Neural cell (in vitro differentiated cells): ENCODE results near the gene ITGB4. TPM values are rescaled to one million over a fixed set of nuclear protein-coding genes. Genes with fewer than 3 reads are reported as not detected.

Source experiments
- H2AFZ ChIP-seq: fragments of 200-600, 300-800 bp; sonication (generic), shearing (Covaris generic); 2 replicates; pipeline ENCODE4 v1.6.0; 2014; ENCODE audit warnings: low read depth, mild to moderate bottlenecking, antibody characterized with exemption, low read length, moderate library complexity
- H3F3A ChIP-seq: fragments of 200-600 bp; shearing (Covaris generic); 2 replicates; pipeline ENCODE4 v1.6.1; 2016; ENCODE audit warnings: mild to moderate bottlenecking, moderate library complexity, mixed read lengths, antibody characterized with exemption, low read length; ENCODE audit not compliant: insufficient read depth, poor library complexity, severe bottlenecking
- H3K27ac ChIP-seq: fragments of 200-600, 300-800 bp; sonication (generic), shearing (Covaris generic); 2 replicates; pipeline ENCODE4 v1.5.1; 2014; ENCODE audit warnings: mild to moderate bottlenecking, low read length, moderate library complexity
- H3K27me3 ChIP-seq: fragments of 300-800, 200-600 bp; sonication (generic), shearing (Covaris generic); 2 replicates; pipeline ENCODE4 v1.6.0; 2014; ENCODE audit warnings: mild to moderate bottlenecking, low read depth, low read length, moderate library complexity; ENCODE audit not compliant: insufficient read depth
- H3K36me3 ChIP-seq: fragments of 300-800, 200-600 bp; sonication (generic), shearing (Covaris generic); 2 replicates; pipeline ENCODE4 v1.5.1; 2014; ENCODE audit warnings: mild to moderate bottlenecking, antibody characterized with exemption, low read length, moderate library complexity; ENCODE audit not compliant: insufficient read depth
- H3K4me2 ChIP-seq: fragments of 300-800, 200-600 bp; sonication (generic), shearing (Covaris generic); 2 replicates; pipeline ENCODE4 v1.6.0; 2014; ENCODE audit warnings: mild to moderate bottlenecking, low read length
- H3K4me3 ChIP-seq: fragments of 300-800, 200-600 bp; sonication (generic), shearing (Covaris generic); 2 replicates; pipeline ENCODE4 v1.5.1; 2014; ENCODE audit warnings: mild to moderate bottlenecking, low read length, moderate library complexity
- H3K79me2 ChIP-seq: fragments of 200-600 bp; shearing (Covaris generic); replicated peaks from 2 replicates; pipeline ENCODE4 v1.6.0; 2014; ENCODE audit warnings: mild to moderate bottlenecking, low read length, moderate library complexity; ENCODE audit not compliant: insufficient read depth
- H3K9ac ChIP-seq: fragments of 300-800, 200-600 bp; sonication (generic), shearing (Covaris generic); 2 replicates; pipeline ENCODE4 v1.6.1; 2016; ENCODE audit warnings: mild to moderate bottlenecking, low read length, mixed read lengths
- H3K9me2 ChIP-seq: fragments of 200-600 bp; shearing (Covaris generic); 2 replicates; pipeline ENCODE4 v1.6.1; 2016; ENCODE audit warnings: mild to moderate bottlenecking, low read length, mixed read lengths; ENCODE audit not compliant: insufficient read depth
- H3K9me3 ChIP-seq: fragments of 200-600, 300-800 bp; sonication (generic), shearing (Covaris generic); 2 replicates; pipeline ENCODE4 v1.6.1; 2016; ENCODE audit warnings: mild to moderate bottlenecking, mixed run types, low read length, moderate library complexity, mixed read lengths
- H4K20me1 ChIP-seq: fragments of 200-600 bp; shearing (Covaris generic); 2 replicates; pipeline ENCODE4 v1.6.1; 2016; ENCODE audit warnings: mild to moderate bottlenecking, mixed run types; ENCODE audit not compliant: insufficient read depth
- CTCF ChIP-seq: fragments of 450-650 bp; IDR thresholded peaks from 2 replicates; pipeline ENCODE4 v1.5.1; 2014; ENCODE audit warnings: antibody characterized with exemption, mild to moderate bottlenecking, moderate library complexity; ENCODE audit not compliant: poor library complexity, severe bottlenecking
- EP300 ChIP-seq: fragments of 450-650 bp; conservative IDR thresholded peaks from 2 replicates; pipeline ENCODE4 v1.6.1; 2014; ENCODE audit warnings: antibody characterized with exemption, mild to moderate bottlenecking, moderate library complexity; ENCODE audit not compliant: poor library complexity, severe bottlenecking
- EZH2 ChIP-seq: fragments of 200-600, 300-800 bp; shearing (Covaris generic), sonication (generic); IDR thresholded peaks from 2 replicates; pipeline ENCODE4 v1.6.1; 2014; ENCODE audit warnings: antibody characterized with exemption, low read length, borderline replicate concordance, mild to moderate bottlenecking; ENCODE audit not compliant: insufficient read depth, poor library complexity, severe bottlenecking
- MXI1 ChIP-seq: fragments of 450-650 bp; conservative IDR thresholded peaks from 2 replicates; pipeline ENCODE4 v1.6.1; 2014; ENCODE audit warnings: antibody characterized with exemption, mild to moderate bottlenecking; ENCODE audit not compliant: poor library complexity, severe bottlenecking
- POLR2AphosphoS5 ChIP-seq: IDR thresholded peaks from 2 replicates; pipeline ENCODE4 v1.6.1; 2012
- RAD21 ChIP-seq: fragments of 450-650 bp; conservative IDR thresholded peaks from 2 replicates; pipeline ENCODE4 v1.6.1; 2014; ENCODE audit warnings: antibody characterized with exemption, mild to moderate bottlenecking, moderate library complexity
- REST ChIP-seq: IDR thresholded peaks from 2 replicates; pipeline ENCODE4 v1.6.1; 2012; ENCODE audit warnings: borderline replicate concordance
- SMC3 ChIP-seq: fragments of 450-650 bp; conservative IDR thresholded peaks from 2 replicates; pipeline ENCODE4 v1.6.1; 2014; ENCODE audit warnings: antibody characterized with exemption, mild to moderate bottlenecking, moderate library complexity; ENCODE audit not compliant: poor library complexity
- TAF1 ChIP-seq: IDR thresholded peaks from 2 replicates; pipeline ENCODE4 v1.6.1; 2012; ENCODE audit warnings: low read depth
- polyA plus RNA-seq: library from polyadenylated mRNA; depleted of rRNA; stranded (reverse); fragments of >200 nt; gene quantifications from 2 replicates; pipeline ENCODE4 v1.2.3, GENCODE V29; 2014

ITGB4 gene
- polyA plus RNA-seq, 1 donor from 2014 or later: not detected

- H3K79me2 ChIP-seq: no peaks in the 10 kb centered on the region
- H2AFZ ChIP-seq: no peak overlapping the region
- no peaks in the 10 kb centered on the region for H3F3A ChIP-seq
- no peaks in the 10 kb centered on the region for H3K36me3 ChIP-seq
- TF ChIP-seq EP300 (no peak), EZH2 (no peak), SMC3 (no peak), RAD21 (no peak), REST (no peak)
- H4K20me1 ChIP-seq: no peaks in the 10 kb centered on the region
- no peaks in the 10 kb centered on the region for H3K9me2 ChIP-seq
- no peak overlapping the region for H3K9ac ChIP-seq
- H3K4me2 ChIP-seq: no peak overlapping the region
- H3K27ac ChIP-seq: no peak overlapping the region
- H3K4me3 ChIP-seq: no peak overlapping the region
- peaks cover 38% of the 10 kb centered on the region for H3K27me3 ChIP-seq
- H3K9me3 ChIP-seq: no peaks in the 10 kb centered on the region
These were observed 2.1 kb downstream of the ITGB4 start for GRCh38 chr17:75723171-75723930.

GRCh38 chr17:75724016-75725003 lies 3.1 kb downstream of the ITGB4 start:
- Histone ChIP-seq H3K4me2 (no peak overlapping the region), H3K9me3 (no peaks in the 10 kb centered on the region), H3F3A (no peaks in the 10 kb centered on the region), H2AFZ (no peak overlapping the region), H3K9me2 (no peaks in the 10 kb centered on the region), H3K27ac (no peak overlapping the region), H3K79me2 (no peaks in the 10 kb centered on the region), H3K9ac (no peak overlapping the region), H3K4me3 (no peak overlapping the region), H3K36me3 (no peaks in the 10 kb centered on the region), H4K20me1 (no peaks in the 10 kb centered on the region), H3K27me3 (peaks cover 29% of the 10 kb centered on the region)
- TF ChIP-seq CTCF: no peak
- TF ChIP-seq EZH2: no peak
- TF ChIP-seq MXI1: no peak
- no peak for TF ChIP-seq REST
- TF ChIP-seq RAD21: no peak
- no peak for TF ChIP-seq EP300
- TF ChIP-seq POLR2AphosphoS5: no peak
- no peak for TF ChIP-seq TAF1
- TF ChIP-seq SMC3: no peak
